H9 (cell line): ENCODE data around the gene GPC3. TPM values are rescaled to one million over a fixed set of nuclear protein-coding genes. Genes with fewer than 3 reads are reported as not detected.

Experiments used
- DNase-seq: peaks from one replicate; pipeline ENCODE4 v3.0.0-alpha.2; 2017
- H2AFZ ChIP-seq: one replicate; pipeline ENCODE4 v1.6.1; 2013; ENCODE audit warnings: mild to moderate bottlenecking, low read length, control low read depth, moderate library complexity
- H2AK5ac ChIP-seq: 2 replicates; pipeline ENCODE4 v1.6.1; 2013; ENCODE audit warnings: low read length, control low read depth, mixed read lengths; ENCODE audit not compliant: insufficient read length
- H2BK120ac ChIP-seq: one replicate; pipeline ENCODE4 v1.6.1; 2013; ENCODE audit warnings: low read depth, mild to moderate bottlenecking, low read length, control low read depth, inconsistent platforms; ENCODE audit not compliant: poor library complexity, severe bottlenecking
- H2BK12ac ChIP-seq: 2 replicates; pipeline ENCODE4 v1.6.1; 2013; ENCODE audit warnings: low read length, control low read depth, mixed read lengths, low read depth; ENCODE audit not compliant: insufficient read length
- H2BK15ac ChIP-seq: 2 replicates; pipeline ENCODE4 v1.6.1; 2013; ENCODE audit warnings: low read depth, low read length, control low read depth
- H2BK20ac ChIP-seq: one replicate; pipeline ENCODE4 v1.6.1; 2013; ENCODE audit warnings: low read depth, mild to moderate bottlenecking, low read length, control low read depth, inconsistent platforms; ENCODE audit not compliant: poor library complexity, severe bottlenecking
- H2BK5ac ChIP-seq: 2 replicates; pipeline ENCODE4 v1.6.1; 2013; ENCODE audit warnings: low read length, control low read depth, mixed read lengths; ENCODE audit not compliant: insufficient read length
- H3K14ac ChIP-seq: 2 replicates; pipeline ENCODE4 v1.6.1; 2013; ENCODE audit warnings: low read length, control low read depth; ENCODE audit not compliant: insufficient read depth
- H3K18ac ChIP-seq: 2 replicates; pipeline ENCODE4 v1.6.1; 2013; ENCODE audit warnings: low read depth, mild to moderate bottlenecking, mixed read lengths, low read length, control low read depth; ENCODE audit not compliant: insufficient read length
- H3K23ac ChIP-seq: 2 replicates; pipeline ENCODE4 v1.6.1; 2013; ENCODE audit warnings: low read length, control low read depth, mixed read lengths, low read depth; ENCODE audit not compliant: insufficient read length
- H3K23me2 ChIP-seq: 2 replicates; pipeline ENCODE4 v1.6.1; 2013; ENCODE audit warnings: low read depth, mild to moderate bottlenecking, mixed read lengths, low read length, control low read depth; ENCODE audit not compliant: insufficient read length, poor library complexity, severe bottlenecking
- H3K27ac ChIP-seq: 2 replicates; pipeline ENCODE4 v1.5.1; 2013; ENCODE audit warnings: low read length, control low read depth, mixed read lengths, low read depth; ENCODE audit not compliant: insufficient read length
- H3K27me3 ChIP-seq: 2 replicates; pipeline ENCODE4 v1.6.1; 2013; ENCODE audit warnings: low read length, control low read depth, inconsistent platforms; ENCODE audit not compliant: insufficient read depth
- H3K4ac ChIP-seq: 2 replicates; pipeline ENCODE4 v1.6.1; 2013; ENCODE audit warnings: low read depth, mild to moderate bottlenecking, control low read depth, inconsistent platforms, low read length, moderate library complexity
- H3K4me1 ChIP-seq: 2 replicates; pipeline ENCODE4 v1.6.1; 2013; ENCODE audit warnings: low read length, control low read depth, inconsistent platforms; ENCODE audit not compliant: insufficient read depth
- H3K4me2 ChIP-seq: 2 replicates; pipeline ENCODE4 v1.6.1; 2013; ENCODE audit warnings: low read length, control low read depth, mixed read lengths; ENCODE audit not compliant: insufficient read length, insufficient read depth
- H3K56ac ChIP-seq: 2 replicates; pipeline ENCODE4 v1.6.1; 2013; ENCODE audit warnings: low read depth, mild to moderate bottlenecking, mixed read lengths, low read length, control low read depth; ENCODE audit not compliant: insufficient read length
- H3K79me1 ChIP-seq: 2 replicates; pipeline ENCODE4 v1.6.1; 2013; ENCODE audit warnings: low read depth, mild to moderate bottlenecking, moderate library complexity, low read length, control low read depth, inconsistent platforms; ENCODE audit not compliant: insufficient read depth, poor library complexity, severe bottlenecking
- H3K79me2 ChIP-seq: 2 replicates; pipeline ENCODE4 v1.6.1; 2013; ENCODE audit warnings: low read length, control low read depth, inconsistent platforms; ENCODE audit not compliant: insufficient read depth
- H3K9ac ChIP-seq: 2 replicates; pipeline ENCODE4 v1.6.1; 2013; ENCODE audit warnings: low read length, control low read depth, mixed read lengths; ENCODE audit not compliant: insufficient read length; ENCODE audit errors: extremely low read depth
- H3K9me3 ChIP-seq: one replicate; pipeline ENCODE4 v1.6.1; 2013; ENCODE audit warnings: low read depth, low read length, inconsistent platforms; ENCODE audit not compliant: control insufficient read depth
- H3T11ph ChIP-seq: one replicate; pipeline ENCODE4 v1.6.1; 2013; ENCODE audit warnings: mild to moderate bottlenecking, low read length, control low read depth, inconsistent platforms
- H4K20me1 ChIP-seq: one replicate; pipeline ENCODE4 v1.6.1; 2013; ENCODE audit not compliant: control insufficient read depth, insufficient read length, insufficient read depth
- H4K5ac ChIP-seq: 2 replicates; pipeline ENCODE4 v1.6.1; 2013; ENCODE audit warnings: low read depth, mild to moderate bottlenecking, mixed read lengths, low read length, control low read depth; ENCODE audit not compliant: insufficient read length
- H4K8ac ChIP-seq: replicated peaks from 2 replicates; pipeline ENCODE4 v1.6.1; 2013; ENCODE audit warnings: low read length, control low read depth, mixed read lengths, low read depth; ENCODE audit not compliant: insufficient read length
- H4K91ac ChIP-seq: 2 replicates; pipeline ENCODE4 v1.6.1; 2013; ENCODE audit warnings: low read depth, mild to moderate bottlenecking, moderate library complexity, mixed read lengths, low read length, control low read depth; ENCODE audit not compliant: insufficient read length
- H3K27ac Mint-ChIP-seq, 3 experiments: 2 replicates in 2 of 3; 3 replicates in 1 of 3; pipeline ENCODE4 v1.8.0; 2020 to 2021; ENCODE audit warnings: mixed read lengths in 3 of 3, mild to moderate bottlenecking in 1 of 3, moderate library complexity in 1 of 3
- H3K27me3 Mint-ChIP-seq: 2 replicates; pipeline ENCODE4 v1.8.0; 2021; ENCODE audit warnings: low read depth, mild to moderate bottlenecking, moderate library complexity, mixed read lengths
- H3K36me3 Mint-ChIP-seq, 3 experiments: 2 replicates in 2 of 3; 3 replicates in 1 of 3; pipeline ENCODE4 v1.8.0; 2020 to 2021; ENCODE audit warnings: low read depth in 3 of 3, mixed read lengths in 3 of 3; ENCODE audit not compliant: insufficient read depth in 1 of 3
- H3K4me1 Mint-ChIP-seq, 2 experiments: 2 replicates each; pipeline ENCODE4 v1.8.0; 2020; ENCODE audit warnings: mixed read lengths in 2 of 2
- H3K4me3 Mint-ChIP-seq, 2 experiments: 2 replicates in 1 of 2; 3 replicates in 1 of 2; pipeline ENCODE4 v1.8.0; 2020 to 2021; ENCODE audit warnings: mild to moderate bottlenecking in 2 of 2, mixed read lengths in 2 of 2, moderate library complexity in 1 of 2
- H3K9me3 Mint-ChIP-seq, 2 experiments: 2 replicates in 1 of 2; 3 replicates in 1 of 2; pipeline ENCODE4 v1.8.0; 2020; ENCODE audit warnings: mild to moderate bottlenecking in 2 of 2, mixed read lengths in 2 of 2, moderate library complexity in 1 of 2
- CTCF ChIP-seq: fragments of 200-600 bp; sonication (generic); conservative IDR thresholded peaks from 3 replicates; pipeline ENCODE4 v1.8.0; 2021; ENCODE audit warnings: antibody characterized with exemption, mild to moderate bottlenecking
- WGBS: extraction: QIAGEN DNeasy Blood & Tissue Kit; methylation state at CpG from one replicate; pipeline ENCODE4 v1.1.7; 2013; ENCODE audit warnings: missing lambda C conversion rate, low lambda C conversion rate, mixed read lengths; ENCODE audit not compliant: insufficient read length; ENCODE audit errors: extremely low coverage; 5-methylcytosine and 5-hydroxymethylcytosine counted together
- total RNA-seq: library from RNA; stranded (reverse); gene quantifications from 2 replicates; pipeline ENCODE4 v1.2.1, GENCODE V29; 2021

Gene GPC3
- total RNA-seq, 1 experiment from 2014 or later: 108 TPM

- no peak overlapping the region for H2BK12ac ChIP-seq
Measured at GRCh38 chrX:133923548-133923947, 61.8 kb downstream of the GPC3 start.

More at GRCh38 chrX:133923548-133923947, 61.8 kb downstream of the GPC3 start:
- H3K9ac ChIP-seq: no peak overlapping the region
- Mint-ChIP-seq H3K4me3 (no peak overlapping the region; a peak in 1 of 5 replicates), H3K9me3 (no peaks in the 10 kb centered on the region), H3K36me3 (peaks cover 0 to 9% (median 0%) of the 10 kb centered on the region in 3 experiments; a peak in 2 of 7 replicates), H3K4me1 (peaks cover 56 to 65% of the 10 kb centered on the region in 2 experiments), H3K27ac (no peak overlapping the region), H3K27me3 (no peaks in the 10 kb centered on the region)
- no peak overlapping the region for H4K5ac ChIP-seq
- H4K8ac ChIP-seq: no peak overlapping the region
- no peak overlapping the region for H2AK5ac ChIP-seq
- TF ChIP-seq CTCF: no peak
- no peaks in the 10 kb centered on the region for H3K79me1 ChIP-seq
- H3K9me3 ChIP-seq: no peaks in the 10 kb centered on the region
- H3T11ph ChIP-seq: no peak overlapping the region
- H2BK5ac ChIP-seq: no peak overlapping the region
- no peak overlapping the region for H2BK15ac ChIP-seq
- no peak for DNase-seq
- H2BK20ac ChIP-seq: no peak overlapping the region
- no peak overlapping the region for H3K4ac ChIP-seq
- H3K4me2 ChIP-seq: no peak overlapping the region
- no peak overlapping the region for H3K27ac ChIP-seq
- H3K56ac ChIP-seq: no peak overlapping the region
- no peak overlapping the region for H4K91ac ChIP-seq
- no peak overlapping the region for H3K18ac ChIP-seq
- no peaks in the 10 kb centered on the region for H3K23me2 ChIP-seq
- H3K79me2 ChIP-seq: no peaks in the 10 kb centered on the region
- WGBS: no CpG with 5 or more reads among the region's 3 CpGs
- H3K27me3 ChIP-seq: no peaks in the 10 kb centered on the region
- no peaks in the 10 kb centered on the region for H4K20me1 ChIP-seq
- no peak overlapping the region for H2AFZ ChIP-seq
- no peak overlapping the region for H3K14ac ChIP-seq
- no peak overlapping the region for H3K23ac ChIP-seq
- H3K4me1 ChIP-seq: peaks cover 15% of the 10 kb centered on the region
- H2BK120ac ChIP-seq: no peak overlapping the region
